SK-N-SH treated with all-trans-retinoic acid at 6 μM for 48 hours (cell line): ENCODE results near the gene TEKT2.

Source experiments
- ATAC-seq: fragments of 200-7000 bp; cut with Tn5 transposase; 3 replicates; pipeline ENCODE4 v1.9.1; 2020; ENCODE audit warnings: mild to moderate bottlenecking, moderate library complexity
- ARNTL ChIP-seq: fragments of 450-650 bp; formaldehyde crosslinking; IDR thresholded peaks from 2 replicates; pipeline ENCODE4 v1.5.0; 2020; ENCODE audit warnings: low read depth, mild to moderate bottlenecking, moderate library complexity, borderline replicate concordance
- BACH2 ChIP-seq: fragments of 250-450 bp; sonication (Bioruptor Pico); IDR thresholded peaks from 2 replicates; pipeline ENCODE4 v1.9.0; 2021; ENCODE audit warnings: mild to moderate bottlenecking, borderline replicate concordance
- CSDC2 ChIP-seq: fragments of 250-450 bp; sonication (Bioruptor Pico); IDR thresholded peaks from 2 replicates; pipeline ENCODE4 v1.5.0; 2020; ENCODE audit warnings: mild to moderate bottlenecking, moderate library complexity
- ESRRG ChIP-seq: fragments of 250-450 bp; sonication (Bioruptor Pico); IDR thresholded peaks from 2 replicates; pipeline ENCODE4 v1.6.1; 2021; ENCODE audit warnings: mild to moderate bottlenecking
- ISL1 ChIP-seq: fragments of 250-450 bp; sonication (Bioruptor Pico); IDR thresholded peaks from 2 replicates; pipeline ENCODE4 v2.1.2; 2022; ENCODE audit warnings: mild to moderate bottlenecking, moderate library complexity
- RARB ChIP-seq: fragments of 250-450 bp; sonication (Bioruptor Pico); IDR thresholded peaks from 2 replicates; pipeline ENCODE4 v1.8.0; 2021; ENCODE audit warnings: mild to moderate bottlenecking, moderate library complexity
- SNAI2 ChIP-seq: fragments of 250-450 bp; sonication (Bioruptor Pico); IDR thresholded peaks from 2 replicates; pipeline ENCODE4 v1.5.0; 2020; ENCODE audit warnings: mild to moderate bottlenecking, moderate library complexity
- TCF4 ChIP-seq: fragments of 250-450 bp; sonication (Bioruptor Pico); IDR thresholded peaks from 2 replicates; pipeline ENCODE4 v1.8.0; 2021; ENCODE audit warnings: mild to moderate bottlenecking, moderate library complexity, borderline replicate concordance
- TOX ChIP-seq: fragments of 250-450 bp; sonication (Bioruptor Pico); IDR thresholded peaks from 2 replicates; pipeline ENCODE4 v1.8.0; 2021; ENCODE audit warnings: mild to moderate bottlenecking, moderate library complexity, borderline replicate concordance
- ZC3H10 ChIP-seq: fragments of 250-450 bp; sonication (Bioruptor Pico); IDR thresholded peaks from 2 replicates; pipeline ENCODE4 v1.5.1; 2021; ENCODE audit warnings: mild to moderate bottlenecking, moderate library complexity
- TF ChIP-seq, protein P1 (sequence below): fragments of 250-450 bp; sonication (Bioruptor Pico); IDR thresholded peaks from 2 replicates; pipeline ENCODE4 v1.8.0; 2021; ENCODE audit warnings: low read depth, mild to moderate bottlenecking, moderate library complexity, borderline replicate concordance
- TF ChIP-seq, protein P2 (sequence below): fragments of 250-450 bp; sonication (Bioruptor Pico); IDR thresholded peaks from 2 replicates; pipeline ENCODE4 v1.5.1; 2020; ENCODE audit warnings: low read depth, mild to moderate bottlenecking, moderate library complexity
- TF ChIP-seq, protein P3 (sequence below): fragments of 250-450 bp; sonication (Bioruptor Pico); IDR thresholded peaks from 2 replicates; pipeline ENCODE4 v1.5.1; 2021; ENCODE audit warnings: mild to moderate bottlenecking, moderate library complexity
- TF ChIP-seq, protein P4 (sequence below): fragments of 250-450 bp; sonication (Bioruptor Pico); IDR thresholded peaks from 2 replicates; pipeline ENCODE4 v1.5.0; 2020; ENCODE audit warnings: mild to moderate bottlenecking, moderate library complexity
- TF ChIP-seq, protein P5 (sequence below): fragments of 250-450 bp; sonication (Bioruptor Pico); IDR thresholded peaks from 2 replicates; pipeline ENCODE4 v1.8.0; 2020; ENCODE audit warnings: mild to moderate bottlenecking, moderate library complexity, borderline replicate concordance

TEKT2 gene

DNA sequence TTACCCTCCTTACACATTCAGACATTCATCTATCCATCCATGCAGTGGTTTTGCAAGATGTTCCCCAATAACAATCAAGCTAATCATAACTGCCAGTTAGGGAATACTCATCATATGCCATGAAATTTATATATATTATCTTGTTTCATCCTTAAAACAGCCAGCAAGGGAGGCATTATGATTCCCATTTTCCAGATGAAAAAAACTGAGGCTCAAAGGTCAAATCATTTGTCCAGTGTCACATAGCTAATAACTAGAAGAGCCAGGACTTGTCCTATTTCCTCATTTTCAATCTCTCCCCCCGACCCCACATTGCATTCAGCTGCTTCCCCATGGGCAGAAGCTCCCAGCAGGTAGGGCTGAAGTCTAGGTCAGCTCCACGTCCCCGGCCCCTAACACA is 48.1 kb downstream of the TEKT2 start:
- TF ChIP-seq RARB (CRISPR knock-in tag) (no peak), ZC3H10 (CRISPR knock-in tag) (no peak), CSDC2 (CRISPR knock-in tag) (no peak), TOX (CRISPR knock-in tag) (no peak), ARNTL (no peak)
- TF ChIP-seq, protein P1, sequence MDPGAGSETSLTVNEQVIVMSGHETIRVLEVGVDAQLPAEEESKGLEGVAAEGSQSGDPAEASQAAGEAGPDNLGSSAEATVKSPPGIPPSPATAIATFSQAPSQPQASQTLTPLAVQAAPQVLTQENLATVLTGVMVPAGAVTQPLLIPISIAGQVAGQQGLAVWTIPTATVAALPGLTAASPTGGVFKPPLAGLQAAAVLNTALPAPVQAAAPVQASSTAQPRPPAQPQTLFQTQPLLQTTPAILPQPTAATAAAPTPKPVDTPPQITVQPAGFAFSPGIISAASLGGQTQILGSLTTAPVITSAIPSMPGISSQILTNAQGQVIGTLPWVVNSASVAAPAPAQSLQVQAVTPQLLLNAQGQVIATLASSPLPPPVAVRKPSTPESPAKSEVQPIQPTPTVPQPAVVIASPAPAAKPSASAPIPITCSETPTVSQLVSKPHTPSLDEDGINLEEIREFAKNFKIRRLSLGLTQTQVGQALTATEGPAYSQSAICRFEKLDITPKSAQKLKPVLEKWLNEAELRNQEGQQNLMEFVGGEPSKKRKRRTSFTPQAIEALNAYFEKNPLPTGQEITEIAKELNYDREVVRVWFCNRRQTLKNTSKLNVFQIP, result no peak

DNA sequence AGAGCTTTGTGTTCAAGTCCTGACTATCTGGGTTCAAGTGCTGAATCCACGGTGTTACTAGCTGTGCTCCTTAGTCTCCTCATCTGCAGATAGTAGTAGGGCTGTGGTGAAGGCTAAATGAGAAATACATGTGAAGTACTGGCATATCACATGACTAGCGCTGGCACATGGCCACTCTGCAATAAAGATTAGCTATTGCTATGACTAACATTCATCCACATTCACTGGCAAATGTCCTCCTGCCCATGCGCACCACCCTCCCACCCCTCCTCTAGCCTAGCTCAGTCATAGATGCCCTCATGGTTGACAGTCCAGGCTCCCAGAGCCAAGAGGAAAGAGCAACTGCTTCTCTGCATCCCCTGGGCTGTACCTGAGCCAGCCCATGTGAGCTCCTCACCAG is 49.6 kb downstream of the TEKT2 start:
- TF ChIP-seq TCF4 (CRISPR knock-in tag), result no peak
- TF ChIP-seq, protein P2, sequence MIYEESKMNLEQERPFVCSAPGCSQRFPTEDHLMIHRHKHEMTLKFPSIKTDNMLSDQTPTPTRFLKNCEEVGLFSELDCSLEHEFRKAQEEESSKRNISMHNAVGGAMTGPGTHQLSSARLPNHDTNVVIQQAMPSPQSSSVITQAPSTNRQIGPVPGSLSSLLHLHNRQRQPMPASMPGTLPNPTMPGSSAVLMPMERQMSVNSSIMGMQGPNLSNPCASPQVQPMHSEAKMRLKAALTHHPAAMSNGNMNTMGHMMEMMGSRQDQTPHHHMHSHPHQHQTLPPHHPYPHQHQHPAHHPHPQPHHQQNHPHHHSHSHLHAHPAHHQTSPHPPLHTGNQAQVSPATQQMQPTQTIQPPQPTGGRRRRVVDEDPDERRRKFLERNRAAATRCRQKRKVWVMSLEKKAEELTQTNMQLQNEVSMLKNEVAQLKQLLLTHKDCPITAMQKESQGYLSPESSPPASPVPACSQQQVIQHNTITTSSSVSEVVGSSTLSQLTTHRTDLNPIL (CRISPR knock-in tag), result no peak
- no peak for TF ChIP-seq ARNTL
- no peak for TF ChIP-seq CSDC2 (CRISPR knock-in tag)
- TF ChIP-seq, all 23 proteins: peak for 0
- peak; percentile 84 for ATAC-seq

More for the DNA sequence above, 48.1 kb downstream of the TEKT2 start:
- ATAC-seq, result no peak

DNA sequence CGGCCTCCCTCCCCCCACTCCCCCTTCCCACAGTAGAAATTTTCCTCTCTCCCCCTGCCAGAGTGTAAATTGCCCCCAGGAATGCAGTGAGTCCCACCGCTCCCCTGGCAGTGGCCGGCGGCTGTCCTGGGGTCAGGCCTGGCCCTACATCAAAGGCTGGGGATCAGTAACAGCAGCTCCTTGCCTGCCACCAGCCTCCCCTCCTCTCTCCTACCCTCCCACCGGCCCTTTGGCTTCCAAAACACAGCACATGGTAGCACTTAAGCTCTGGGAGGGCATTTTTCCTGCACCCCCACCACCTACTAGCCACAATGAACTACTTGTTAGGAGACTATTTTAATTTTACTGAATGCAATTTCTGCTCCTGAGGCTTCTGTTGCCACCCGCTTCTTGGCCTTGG is 50.1 kb downstream of the TEKT2 start:
- ATAC-seq, result no peak
- TF ChIP-seq SNAI2, result no peak
- TF ChIP-seq, protein P1, result no peak
- no peak for TF ChIP-seq ISL1 (CRISPR knock-in tag)
- TF ChIP-seq, protein P3, sequence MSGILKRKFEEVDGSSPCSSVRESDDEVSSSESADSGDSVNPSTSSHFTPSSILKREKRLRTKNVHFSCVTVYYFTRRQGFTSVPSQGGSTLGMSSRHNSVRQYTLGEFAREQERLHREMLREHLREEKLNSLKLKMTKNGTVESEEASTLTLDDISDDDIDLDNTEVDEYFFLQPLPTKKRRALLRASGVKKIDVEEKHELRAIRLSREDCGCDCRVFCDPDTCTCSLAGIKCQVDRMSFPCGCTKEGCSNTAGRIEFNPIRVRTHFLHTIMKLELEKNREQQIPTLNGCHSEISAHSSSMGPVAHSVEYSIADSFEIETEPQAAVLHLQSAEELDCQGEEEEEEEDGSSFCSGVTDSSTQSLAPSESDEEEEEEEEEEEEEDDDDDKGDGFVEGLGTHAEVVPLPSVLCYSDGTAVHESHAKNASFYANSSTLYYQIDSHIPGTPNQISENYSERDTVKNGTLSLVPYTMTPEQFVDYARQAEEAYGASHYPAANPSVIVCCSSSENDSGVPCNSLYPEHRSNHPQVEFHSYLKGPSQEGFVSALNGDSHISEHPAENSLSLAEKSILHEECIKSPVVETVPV, result no peak
- TF ChIP-seq CSDC2 (CRISPR knock-in tag), result no peak
- no peak for TF ChIP-seq TCF4 (CRISPR knock-in tag)
- no peak for TF ChIP-seq ESRRG (CRISPR knock-in tag)
- TF ChIP-seq, protein P4, sequence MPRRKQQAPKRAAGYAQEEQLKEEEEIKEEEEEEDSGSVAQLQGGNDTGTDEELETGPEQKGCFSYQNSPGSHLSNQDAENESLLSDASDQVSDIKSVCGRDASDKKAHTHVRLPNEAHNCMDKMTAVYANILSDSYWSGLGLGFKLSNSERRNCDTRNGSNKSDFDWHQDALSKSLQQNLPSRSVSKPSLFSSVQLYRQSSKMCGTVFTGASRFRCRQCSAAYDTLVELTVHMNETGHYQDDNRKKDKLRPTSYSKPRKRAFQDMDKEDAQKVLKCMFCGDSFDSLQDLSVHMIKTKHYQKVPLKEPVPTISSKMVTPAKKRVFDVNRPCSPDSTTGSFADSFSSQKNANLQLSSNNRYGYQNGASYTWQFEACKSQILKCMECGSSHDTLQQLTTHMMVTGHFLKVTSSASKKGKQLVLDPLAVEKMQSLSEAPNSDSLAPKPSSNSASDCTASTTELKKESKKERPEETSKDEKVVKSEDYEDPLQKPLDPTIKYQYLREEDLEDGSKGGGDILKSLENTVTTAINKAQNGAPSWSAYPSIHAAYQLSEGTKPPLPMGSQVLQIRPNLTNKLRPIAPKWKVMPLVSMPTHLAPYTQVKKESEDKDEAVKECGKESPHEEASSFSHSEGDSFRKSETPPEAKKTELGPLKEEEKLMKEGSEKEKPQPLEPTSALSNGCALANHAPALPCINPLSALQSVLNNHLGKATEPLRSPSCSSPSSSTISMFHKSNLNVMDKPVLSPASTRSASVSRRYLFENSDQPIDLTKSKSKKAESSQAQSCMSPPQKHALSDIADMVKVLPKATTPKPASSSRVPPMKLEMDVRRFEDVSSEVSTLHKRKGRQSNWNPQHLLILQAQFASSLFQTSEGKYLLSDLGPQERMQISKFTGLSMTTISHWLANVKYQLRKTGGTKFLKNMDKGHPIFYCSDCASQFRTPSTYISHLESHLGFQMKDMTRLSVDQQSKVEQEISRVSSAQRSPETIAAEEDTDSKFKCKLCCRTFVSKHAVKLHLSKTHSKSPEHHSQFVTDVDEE (CRISPR knock-in tag), result no peak

DNA sequence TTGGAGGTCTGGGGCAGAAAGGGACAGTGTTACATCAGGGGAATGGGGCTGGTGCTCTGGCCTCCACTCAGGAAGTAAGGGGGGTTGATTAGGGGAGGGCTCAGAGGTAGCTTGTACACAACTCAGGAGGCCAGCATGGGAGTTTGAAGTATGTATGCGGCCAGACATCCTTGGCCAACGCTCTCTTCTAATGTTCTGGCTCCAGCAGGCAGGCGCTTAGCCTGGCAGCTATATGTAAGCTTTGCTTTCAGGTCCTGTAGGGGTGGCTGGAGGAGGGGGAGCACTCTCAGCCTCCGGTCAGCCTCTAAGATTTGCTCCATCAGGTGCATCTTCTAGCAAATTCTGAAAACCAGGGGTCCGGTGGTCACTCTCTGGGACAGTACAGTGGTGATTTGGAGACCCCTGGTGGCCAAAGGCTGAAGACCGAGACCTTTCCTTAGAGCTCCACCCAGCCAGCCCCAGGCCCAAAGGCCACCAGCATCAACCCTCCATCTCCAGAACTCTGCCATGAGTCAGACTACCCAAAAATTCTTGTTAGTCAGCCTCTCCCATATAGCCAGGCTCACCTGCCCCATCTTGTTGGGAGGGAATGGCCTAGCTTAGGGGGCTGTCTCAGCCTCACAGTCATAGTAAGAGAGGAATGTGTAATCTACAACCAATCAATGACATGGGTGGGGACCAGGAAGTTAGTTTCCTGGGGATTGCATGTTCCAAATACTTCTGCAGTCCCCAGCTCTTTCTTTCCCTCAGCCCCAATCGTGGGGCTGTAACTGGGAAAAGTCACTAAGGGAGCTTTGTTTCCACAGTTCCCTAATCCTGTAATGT is 50.8 kb downstream of the TEKT2 start:
- peak; percentile 85 for ATAC-seq
- TF ChIP-seq, protein P4 (CRISPR knock-in tag), result no peak
- TF ChIP-seq, protein P5, sequence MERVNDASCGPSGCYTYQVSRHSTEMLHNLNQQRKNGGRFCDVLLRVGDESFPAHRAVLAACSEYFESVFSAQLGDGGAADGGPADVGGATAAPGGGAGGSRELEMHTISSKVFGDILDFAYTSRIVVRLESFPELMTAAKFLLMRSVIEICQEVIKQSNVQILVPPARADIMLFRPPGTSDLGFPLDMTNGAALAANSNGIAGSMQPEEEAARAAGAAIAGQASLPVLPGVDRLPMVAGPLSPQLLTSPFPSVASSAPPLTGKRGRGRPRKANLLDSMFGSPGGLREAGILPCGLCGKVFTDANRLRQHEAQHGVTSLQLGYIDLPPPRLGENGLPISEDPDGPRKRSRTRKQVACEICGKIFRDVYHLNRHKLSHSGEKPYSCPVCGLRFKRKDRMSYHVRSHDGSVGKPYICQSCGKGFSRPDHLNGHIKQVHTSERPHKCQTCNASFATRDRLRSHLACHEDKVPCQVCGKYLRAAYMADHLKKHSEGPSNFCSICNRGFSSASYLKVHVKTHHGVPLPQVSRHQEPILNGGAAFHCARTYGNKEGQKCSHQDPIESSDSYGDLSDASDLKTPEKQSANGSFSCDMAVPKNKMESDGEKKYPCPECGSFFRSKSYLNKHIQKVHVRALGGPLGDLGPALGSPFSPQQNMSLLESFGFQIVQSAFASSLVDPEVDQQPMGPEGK (CRISPR knock-in tag), result no peak
- no peak for TF ChIP-seq ISL1 (CRISPR knock-in tag)
- TF ChIP-seq ESRRG (CRISPR knock-in tag), result no peak
- TF ChIP-seq, protein P3, result no peak
- no peak for TF ChIP-seq SNAI2
- TF ChIP-seq BACH2, result no peak
- no peak for TF ChIP-seq ARNTL
- TF ChIP-seq, protein P1, result no peak
